MV-4-11 (cell line): ENCODE results near the gene PSMD8.
"Not testable (repeated sequence)": the region's sequence is repeated elsewhere in the genome, so short reads cannot be mapped to it uniquely, and the experiment has no call there.

Source experiments
- DNase-seq: peaks from one replicate; lab custom pipeline; 2025; lab: John Stamatoyannopoulos, UW

PSMD8 gene

DNA sequence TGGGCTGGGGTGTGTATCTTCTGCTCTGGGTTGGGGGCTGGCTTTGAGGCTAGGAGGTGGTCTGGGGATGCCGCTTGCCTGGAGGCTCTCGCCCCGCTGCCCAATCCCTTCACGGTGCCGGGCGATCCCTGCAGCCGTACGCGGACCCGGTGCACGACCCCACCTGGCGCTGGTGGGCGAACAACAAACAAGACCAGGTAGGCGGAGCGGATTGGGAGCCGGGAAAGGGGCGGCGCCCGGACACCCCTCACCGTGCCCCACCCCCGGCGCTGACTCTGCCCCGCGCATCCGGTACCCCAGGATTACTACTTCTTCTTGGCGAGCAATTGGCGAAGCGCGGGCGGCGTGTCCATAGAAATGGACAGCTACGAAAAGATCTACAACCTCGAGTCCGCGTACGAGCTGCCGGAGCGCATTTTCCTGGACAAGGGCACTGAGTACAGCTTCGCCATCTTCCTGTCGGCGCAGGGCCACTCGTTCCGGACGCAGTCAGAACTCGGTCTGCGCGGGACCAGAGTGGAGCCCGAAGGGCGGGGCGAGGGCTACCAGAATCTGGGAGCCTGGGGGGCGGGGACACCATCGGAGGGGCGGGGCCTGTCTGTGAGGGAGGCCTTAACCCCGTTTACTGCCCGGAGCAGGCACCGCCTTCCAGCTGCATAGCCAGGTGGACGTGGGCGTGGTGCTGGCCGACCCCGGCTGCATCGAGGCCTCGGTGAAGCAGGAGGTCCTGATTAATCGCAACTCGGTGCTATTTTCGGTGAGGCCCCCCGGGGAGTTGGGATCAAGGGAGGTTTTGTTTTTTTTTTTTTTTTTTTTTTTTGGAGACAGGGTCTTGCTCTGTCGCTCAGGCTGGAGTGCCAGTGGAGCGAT is 12.1 kb upstream of the PSMD8 start:
- DNase-seq: peak; percentile 60

DNA sequence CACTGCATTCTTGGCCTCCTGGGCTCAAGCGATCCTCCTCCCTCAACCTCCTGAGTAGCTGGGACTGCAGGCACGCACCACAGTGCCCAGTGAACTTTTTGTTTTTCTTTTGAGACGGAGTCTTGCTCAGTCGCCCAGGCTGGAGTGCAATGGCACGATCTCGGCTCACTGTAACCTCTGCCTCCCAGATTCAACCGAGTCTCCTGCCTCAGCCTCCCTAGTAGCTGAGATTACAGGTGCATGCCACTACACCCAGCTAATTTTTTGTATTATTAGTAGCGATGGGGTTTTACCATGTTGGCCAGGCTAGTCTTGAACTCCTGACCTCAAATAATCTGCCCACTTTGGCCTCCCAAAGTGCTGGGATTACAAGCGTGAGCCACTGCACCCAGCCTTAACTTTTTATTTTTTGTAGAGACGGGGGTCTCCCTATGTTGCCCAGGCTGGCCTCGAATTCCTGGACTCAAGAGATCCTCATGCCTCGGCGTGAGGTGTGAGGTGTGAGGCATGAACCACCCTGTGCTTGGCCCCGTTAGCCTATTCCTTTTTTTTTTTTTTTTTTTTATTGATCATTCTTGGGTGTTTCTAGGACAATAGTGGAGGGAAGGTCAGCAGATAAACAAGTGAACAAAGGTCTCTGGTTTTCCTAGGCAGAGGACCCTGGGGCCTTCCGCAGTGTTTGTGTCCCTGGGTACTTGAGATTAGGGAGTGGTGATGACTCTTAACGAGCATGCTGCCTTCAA is 11.3 kb upstream of the PSMD8 start:
- not testable (repeated sequence) for DNase-seq

DNA sequence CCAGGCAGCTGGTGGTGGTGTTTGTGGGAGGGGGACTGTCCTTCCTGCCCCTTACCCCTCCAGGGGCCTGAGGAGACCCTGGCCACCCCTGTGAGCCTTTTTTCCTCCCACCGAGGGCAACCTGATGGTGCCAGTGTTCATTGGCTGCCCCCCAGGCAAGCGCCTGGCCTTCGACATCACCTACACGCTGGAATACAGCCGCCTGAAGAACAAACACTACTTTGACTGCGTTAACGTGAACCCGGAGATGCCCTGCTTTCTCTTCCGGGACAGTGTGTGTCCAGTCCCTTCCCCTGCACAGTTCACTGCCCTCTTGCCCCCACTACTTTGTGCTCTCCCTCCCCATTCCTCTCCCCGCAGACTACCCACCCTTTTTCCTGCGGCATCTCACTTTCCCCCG is 7.3 kb upstream of the PSMD8 start:
- no peak for DNase-seq

DNA sequence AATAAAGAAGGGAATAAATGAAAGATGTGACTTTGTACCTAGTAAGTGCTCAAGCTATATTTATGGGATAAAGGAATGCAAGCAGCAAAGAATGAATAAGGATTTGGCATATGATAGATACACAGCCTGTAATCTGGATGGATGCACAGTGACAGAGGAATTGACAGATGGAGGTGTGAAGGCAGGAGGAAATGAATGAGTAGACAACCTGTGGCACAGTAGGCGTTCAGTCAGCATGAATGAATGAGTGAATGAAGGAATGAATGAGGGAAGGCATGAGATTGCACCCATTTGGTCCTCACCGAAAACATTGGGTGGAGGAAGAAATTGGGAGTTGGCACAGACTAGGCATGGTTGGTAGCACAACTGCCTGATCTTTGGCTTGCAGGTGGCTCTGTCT is 4.8 kb upstream of the PSMD8 start:
- no peak for DNase-seq

DNA sequence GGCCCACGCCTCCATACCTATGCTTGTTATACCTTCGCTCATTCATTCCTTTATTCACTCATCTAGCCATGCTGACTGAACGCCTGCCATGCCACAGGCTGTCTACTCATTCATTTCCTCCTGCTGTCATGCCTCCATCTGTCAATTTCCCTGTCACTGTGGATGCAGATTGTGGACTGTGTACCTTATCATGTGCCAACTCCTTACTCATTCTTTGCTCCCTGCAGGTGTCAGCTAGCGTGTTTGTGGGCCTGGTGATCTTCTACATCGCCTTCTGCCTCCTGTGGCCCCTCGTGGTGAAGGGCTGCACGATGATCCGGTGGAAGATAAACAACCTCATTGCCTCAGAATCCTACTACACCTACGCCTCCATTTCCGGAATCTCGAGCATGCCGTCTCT is 4.1 kb upstream of the PSMD8 start:
- DNase-seq: no peak

DNA sequence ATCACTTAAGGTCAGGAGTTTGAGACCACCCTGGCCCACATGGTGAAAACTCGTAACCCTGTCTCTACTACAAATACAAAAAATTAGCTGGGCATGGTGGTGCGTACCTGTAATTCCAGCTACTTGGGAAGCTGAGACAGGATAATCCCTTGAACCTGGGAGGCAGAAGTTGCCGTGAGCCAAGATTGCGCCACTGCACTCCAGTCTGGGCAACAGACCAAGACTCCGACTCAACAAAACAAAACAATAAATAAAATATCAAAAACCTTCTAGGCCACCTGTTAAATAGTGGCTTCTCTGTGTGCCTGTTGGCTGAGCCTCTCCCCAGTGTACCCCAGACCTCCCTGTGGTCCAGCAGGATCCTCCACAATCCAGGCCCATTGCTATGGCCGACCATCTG is 3.3 kb upstream of the PSMD8 start:
- DNase-seq: no peak

DNA sequence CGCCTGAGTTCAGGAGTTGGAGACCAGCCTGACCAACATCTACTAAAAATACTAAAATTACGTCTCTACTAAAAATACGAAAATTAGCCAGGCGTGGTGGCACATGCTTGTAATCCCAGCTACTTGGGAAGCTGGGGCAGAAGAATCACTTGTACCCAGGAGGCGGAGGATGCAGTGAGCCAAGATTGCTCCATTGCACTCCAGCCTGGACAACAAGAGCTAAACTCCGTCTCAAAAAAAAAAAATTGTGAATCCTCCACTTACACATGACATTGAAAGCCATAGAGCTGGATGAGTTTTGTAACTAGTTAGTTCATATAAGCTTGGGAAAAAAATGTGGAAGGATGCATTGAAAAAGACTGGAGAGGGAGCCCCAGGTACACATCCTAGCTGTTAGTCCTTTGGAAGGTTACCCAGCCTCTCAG is 452 bp upstream of the PSMD8 start:
- DNase-seq: no peak

DNA sequence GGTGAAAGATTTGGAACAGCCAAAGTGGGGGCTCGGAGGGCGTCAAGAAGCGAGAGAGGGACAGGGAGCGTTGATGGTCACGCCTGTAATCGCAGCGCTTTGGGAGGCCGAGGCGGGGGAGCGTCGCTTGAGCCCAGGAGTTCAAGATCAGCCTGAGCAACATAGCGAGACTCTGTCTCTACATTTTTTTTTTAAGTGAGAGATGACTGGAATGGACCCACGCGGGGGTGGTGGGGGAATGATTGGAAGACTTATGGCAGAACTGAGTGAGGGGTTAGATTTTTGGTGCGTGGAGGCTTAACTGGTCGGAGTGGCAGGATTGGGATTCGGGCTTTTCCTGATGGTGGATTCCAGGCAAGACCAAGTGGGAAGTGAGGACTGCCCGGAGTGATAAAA is 725 bp downstream of the PSMD8 start:
- DNase-seq: no peak

DNA sequence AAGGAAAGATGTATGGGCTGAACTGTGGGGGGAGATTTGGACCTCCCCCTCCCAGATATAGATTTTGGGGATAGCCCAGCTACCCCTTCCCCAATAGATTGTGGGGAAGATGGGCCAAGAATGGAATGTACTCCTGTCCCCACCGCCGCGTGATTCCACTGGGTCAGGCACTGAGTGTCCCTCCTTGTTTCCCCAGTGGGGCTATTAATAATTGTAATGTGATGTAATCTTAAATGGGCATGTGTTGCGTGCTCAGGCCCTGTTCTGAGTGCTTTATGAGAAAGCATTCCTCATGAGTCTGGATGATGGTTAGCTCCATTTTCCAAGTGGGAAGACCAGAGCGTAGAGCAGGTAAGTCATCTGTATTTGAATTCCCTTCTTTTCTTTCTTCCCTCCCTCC is 1.4 kb downstream of the PSMD8 start:
- DNase-seq: no peak

DNA sequence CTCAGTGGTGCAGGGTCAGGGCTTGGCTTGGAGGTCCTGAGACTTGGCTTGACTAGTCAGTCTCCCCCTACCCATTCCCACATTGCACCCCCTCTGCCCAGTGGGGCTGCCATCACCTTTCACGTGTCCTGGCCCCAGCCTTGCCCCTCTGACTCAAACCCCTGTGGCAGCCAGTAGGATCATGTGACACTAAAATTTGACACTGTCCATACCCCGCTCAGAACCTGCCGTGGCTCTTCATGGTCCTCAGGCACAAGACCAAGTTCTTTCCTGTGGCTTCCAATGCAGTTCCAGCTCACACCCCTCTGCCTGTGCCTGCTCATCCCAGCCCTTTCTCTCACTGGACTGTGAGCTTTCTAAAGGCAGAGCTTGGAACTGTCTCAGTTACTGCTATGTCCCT is 2.2 kb downstream of the PSMD8 start:
- no peak for DNase-seq

DNA sequence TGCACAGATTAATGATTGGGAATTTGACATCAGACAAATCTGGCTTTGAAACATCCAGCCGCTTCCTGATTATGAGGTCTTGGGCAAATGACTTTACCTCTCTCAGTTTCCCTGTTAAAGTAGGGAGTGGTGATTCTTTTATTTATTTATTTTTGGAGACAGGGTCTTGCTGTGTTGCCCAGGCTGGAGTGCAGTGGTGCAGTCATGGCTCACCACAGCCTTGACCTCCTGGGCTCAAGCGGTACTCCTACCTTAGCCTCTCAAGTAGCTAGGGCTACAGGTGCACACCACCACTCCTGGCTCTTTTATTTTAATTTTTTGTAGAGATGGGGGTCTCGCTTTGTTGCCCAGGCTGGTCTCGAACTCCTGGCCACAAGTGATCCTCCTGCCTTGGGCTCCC is 2.7 kb downstream of the PSMD8 start:
- DNase-seq: no peak

DNA sequence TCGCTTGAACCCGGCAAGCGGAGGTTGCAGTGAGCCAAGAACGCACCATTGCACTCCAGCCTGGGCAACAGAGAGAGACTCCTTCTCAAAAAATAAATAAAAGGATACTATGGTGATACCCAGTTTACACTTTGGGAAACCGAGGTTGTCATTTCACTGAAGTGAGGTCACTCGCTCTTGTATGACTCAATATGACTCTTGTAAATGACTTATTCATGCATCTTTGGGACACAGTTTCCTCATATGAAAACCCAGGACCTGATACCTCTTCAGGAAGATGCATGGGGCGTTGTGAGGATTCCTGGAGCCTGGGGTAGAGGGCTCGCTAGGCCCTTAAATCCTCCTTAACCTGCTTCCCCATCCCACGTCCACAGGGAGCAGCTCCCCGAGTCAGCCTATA is 4.5 kb downstream of the PSMD8 start:
- DNase-seq: no peak

DNA sequence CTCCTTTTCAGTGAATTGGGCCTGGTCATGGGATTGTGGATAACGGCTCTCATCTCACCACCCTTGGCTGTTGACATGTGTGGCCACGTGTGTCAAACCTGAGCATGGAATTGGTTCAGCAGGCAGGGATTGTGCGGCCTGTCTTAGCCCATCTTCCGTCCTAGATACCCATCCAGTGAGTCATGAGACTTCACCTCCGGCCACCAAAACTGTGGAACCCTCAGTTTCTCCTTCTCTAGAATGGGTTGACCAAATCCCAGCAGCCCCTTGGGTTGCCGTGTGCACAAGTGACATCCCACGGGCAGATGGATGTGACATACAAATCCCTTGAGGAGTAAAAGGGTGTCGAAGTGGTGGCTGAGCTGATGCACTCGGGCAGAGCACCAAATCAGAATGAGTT is 6.8 kb downstream of the PSMD8 start:
- DNase-seq: no peak

DNA sequence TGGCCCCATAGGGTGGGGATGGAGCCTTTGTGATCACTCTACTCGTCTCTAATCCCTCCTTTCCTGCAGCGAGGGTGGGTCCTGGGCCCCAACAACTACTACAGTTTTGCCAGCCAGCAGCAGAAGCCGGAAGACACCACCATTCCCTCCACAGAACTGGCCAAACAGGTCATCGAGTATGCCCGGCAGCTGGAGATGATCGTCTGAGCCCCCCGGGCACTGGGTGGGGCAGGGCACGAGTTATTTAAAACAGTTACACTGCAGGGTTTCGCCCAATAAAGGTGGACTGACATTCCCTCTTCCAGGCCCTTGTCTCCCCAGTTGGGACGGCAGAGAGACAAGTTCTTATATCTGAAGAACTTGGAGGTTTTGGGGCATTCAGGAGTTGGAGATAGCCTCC is 8.8 kb downstream of the PSMD8 start:
- no peak for DNase-seq

DNA sequence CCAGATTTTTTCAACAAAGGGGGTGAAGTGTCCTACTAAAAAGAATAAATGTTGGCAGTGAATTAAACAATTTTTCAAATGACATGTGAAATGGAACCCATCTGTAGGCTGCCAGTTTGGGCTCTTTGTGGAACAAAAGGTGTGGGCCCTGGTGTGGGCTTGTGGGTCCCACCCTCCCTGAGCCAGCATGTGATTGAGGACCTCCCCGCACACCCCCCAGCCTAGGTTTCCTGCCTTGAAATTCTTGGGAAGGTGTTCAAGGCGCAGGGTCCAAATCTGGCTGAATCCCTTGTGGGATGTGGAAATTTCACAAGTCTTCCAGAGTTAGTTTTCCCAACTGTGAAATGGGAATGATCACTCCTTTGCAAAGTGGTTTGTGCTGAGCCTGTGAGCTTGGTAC is 9.4 kb downstream of the PSMD8 start:
- no peak for DNase-seq

DNA sequence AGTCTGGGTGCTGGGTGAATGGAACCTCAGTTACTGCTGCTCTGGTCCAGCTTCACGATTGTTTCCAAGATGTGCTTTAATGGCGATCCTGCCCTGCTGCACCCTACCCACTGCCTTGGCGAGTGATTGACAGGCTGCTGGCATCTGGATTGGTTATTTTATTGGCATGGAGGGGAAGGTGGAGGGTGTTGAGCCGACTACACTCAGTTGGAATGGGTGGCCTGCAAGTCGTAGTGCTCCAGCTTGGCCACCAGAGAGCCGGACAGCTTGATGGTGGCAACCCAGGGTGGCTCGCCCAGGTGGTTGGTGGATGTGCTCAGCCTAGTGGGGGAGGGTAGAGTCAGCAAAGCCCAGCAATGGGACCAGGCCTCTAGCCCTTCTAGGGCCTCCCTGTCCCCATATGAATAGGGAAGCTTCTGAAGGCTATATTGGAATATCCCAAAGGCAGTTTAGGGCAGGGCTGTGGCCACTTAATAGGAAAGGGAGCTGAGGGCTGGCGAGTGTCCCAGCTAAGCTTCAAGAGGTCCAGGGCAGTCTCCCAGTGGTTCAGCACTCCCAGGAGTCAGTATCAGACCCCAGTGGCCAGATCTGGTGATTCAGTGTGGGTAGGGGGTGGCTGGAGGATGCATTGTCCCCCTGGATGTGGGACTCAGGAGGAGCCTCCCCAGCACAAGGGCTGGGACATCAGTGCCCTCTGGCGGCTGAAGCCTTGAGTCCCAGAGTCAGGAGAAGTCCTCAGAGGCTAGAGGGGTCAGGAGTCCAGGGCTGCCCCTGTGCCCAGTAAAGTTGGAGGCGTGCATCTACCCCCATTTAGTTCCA is 10.0 kb downstream of the PSMD8 start:
- DNase-seq: no peak

DNA sequence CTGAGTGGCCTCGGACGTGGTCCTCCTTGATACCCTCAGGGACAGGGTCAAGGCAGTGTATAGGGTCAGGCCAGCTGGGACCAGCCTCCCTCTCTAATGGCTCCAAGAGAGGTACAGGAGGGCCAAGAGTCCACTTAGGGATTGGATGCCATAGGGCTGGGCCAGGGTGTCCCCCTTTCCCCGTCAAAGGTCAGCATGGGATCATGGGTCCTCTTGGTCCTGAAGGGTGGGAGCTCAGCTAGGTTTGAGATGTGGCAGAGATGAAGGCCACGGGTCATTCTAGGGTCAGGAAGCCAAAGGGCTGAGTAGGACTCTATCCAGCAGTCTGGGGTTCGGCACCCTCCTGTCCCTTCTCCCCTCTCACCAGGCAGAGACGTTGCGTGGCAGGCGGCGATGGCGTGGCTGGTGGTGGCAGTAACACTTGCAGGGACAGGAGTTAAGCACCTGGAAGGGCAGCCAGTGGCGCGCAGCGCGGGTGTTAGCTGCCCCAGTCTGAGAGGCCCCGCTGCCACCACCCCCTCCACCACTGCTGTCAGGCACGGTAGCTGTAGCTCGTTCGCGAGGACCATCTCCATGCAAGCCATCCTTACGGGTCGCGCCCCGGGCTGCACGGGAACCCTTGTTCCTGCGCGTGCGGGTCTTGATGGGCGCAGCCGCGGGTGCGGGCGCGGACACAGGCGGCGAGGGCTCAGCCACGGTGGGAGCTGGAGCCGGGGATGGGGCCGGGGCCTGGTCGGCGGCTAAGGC is 10.9 kb downstream of the PSMD8 start:
- no peak for DNase-seq

DNA sequence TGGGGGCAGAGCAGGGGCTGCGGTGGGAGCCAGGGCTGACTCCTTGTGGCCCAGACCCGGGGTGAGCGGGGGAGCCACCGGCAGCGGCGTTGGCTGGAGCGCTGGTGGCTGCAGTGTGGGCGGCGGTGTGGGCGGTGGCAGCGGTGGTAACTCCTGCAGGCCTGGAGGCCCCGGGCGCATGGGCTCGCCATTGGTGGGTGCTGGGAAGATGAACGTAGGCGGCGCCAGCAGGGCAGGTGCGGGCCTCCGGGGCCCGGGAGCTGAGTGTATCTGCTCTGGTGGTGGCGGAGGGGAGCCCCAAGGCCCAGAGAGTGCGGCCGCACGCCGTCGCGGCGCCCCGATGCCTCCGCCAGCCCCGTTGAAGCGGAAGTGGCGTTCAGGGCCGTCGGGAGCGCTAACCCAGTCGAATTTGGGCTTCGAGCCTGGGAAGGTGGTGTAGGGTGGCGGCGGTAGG is 11.5 kb downstream of the PSMD8 start:
- no peak for DNase-seq

DNA sequence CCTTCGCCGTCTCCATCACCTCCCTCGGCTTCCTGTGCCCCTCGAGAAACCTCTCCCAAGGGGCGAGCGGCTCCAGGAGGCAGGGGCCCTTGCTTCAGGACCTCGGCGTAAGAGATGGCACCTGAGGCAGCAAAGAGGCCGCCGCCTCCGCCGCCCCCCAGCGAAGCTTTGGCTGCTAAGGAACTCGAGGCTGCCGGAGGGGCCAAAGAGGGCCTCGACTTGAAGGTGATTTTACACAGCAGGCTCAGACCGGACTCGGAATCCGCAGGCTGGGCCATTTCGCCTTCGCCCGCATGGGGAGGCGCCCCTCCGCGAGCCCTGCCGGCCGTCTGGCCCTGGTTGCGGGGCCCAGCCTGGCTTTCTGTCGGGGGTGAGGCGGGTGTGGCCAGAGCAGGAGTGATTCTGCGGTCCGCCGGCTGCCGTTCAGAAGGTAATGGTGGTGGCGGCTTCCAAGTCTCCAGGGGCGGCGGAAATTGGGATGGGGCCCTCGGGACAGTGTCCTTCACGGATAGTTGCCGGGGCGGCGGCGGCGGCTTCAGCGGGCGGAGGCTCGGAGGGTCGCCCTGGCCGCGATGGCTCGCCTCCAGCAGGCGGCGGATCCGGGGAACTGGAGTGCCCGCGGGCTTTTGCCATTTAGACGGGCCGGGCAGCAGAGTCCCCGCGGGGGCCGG is 12.1 kb downstream of the PSMD8 start:
- DNase-seq: no peak

DNA sequence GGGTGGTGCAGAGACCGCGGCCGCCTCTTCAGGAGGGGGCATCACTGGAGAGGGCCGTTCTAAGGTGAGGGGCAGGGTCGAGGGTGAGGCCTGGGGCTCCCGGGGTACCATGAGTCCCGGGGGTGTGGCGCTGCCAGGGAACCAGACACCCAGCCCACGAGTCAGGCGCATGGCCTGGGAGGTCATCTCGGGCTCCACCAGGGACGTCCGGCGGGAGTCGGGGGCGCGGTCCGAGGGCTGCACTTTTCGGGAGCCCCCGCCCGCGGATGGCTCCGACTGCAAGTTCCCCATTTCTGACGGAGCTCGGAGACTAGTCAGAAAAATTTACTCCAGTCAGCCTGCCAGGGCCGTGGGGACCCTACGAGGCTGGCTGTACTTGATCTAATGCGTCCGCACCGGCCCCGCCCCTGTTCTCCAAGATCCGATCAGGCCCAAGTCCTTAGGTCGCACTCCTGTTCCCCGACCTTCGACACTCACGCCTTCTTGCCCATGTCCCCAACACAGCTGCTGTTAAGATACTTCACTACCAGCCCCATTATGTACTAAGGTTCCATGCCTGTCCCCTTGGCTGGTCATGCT is 12.7 kb downstream of the PSMD8 start:
- peak; percentile 49 for DNase-seq
